ENCODE data around the gene DST.
A peak's percentile ranks its signal among the peaks of the same experiment; 100 is the strongest.

DST gene

GRCh38 chr6:56535626-56536025 lies 107.1 kb downstream of the DST start:
- no peak for DNase-seq

GRCh38 chr6:56534680-56535419 lies 107.8 kb downstream of the DST start:
- no peak for DNase-seq

- DNase-seq, result no peak
Measured at GRCh38 chr6:56532766-56533551, 109.7 kb downstream of the DST start.

GRCh38 chr6:56531839-56532595 lies 110.7 kb downstream of the DST start:
- no peak for DNase-seq

GRCh38 chr6:56529594-56530191 lies 113.0 kb downstream of the DST start:
- DNase-seq, result no peak

GRCh38 chr6:56528412-56528841 lies 114.3 kb downstream of the DST start:
- DNase-seq, result no peak

GRCh38 chr6:56527934-56528333 lies 114.8 kb downstream of the DST start:
- no peak for DNase-seq

GRCh38 chr6:56526860-56527544 lies 115.7 kb downstream of the DST start:
- no peak for DNase-seq

GRCh38 chr6:56525974-56526789 lies 116.5 kb downstream of the DST start:
- no peak for DNase-seq

GRCh38 chr6:56524891-56525703 lies 117.6 kb downstream of the DST start:
- no peak for DNase-seq

- no peak for DNase-seq
Measured at GRCh38 chr6:56522495-56523270, 120.0 kb downstream of the DST start.

GRCh38 chr6:56521976-56522375 lies 120.7 kb downstream of the DST start:
- no peak for DNase-seq

- DNase-seq, result no peak
Measured at GRCh38 chr6:56521454-56521853, 121.2 kb downstream of the DST start.

GRCh38 chr6:56520218-56520617 lies 122.5 kb downstream of the DST start:
- DNase-seq, result no peak

GRCh38 chr6:56518995-56519767 lies 123.5 kb downstream of the DST start:
- no peak for DNase-seq

- peak; percentile 81 for DNase-seq
Measured at GRCh38 chr6:56517155-56517745, 125.4 kb downstream of the DST start.

GRCh38 chr6:56516003-56516402 lies 126.7 kb downstream of the DST start:
- no peak for DNase-seq

- peak; percentile 79 for DNase-seq
Measured at GRCh38 chr6:56515081-56515905, 127.4 kb downstream of the DST start.

Measured in SHP77 treated with DMSO at 0.1 percent for 48 hours (cell line).